ENCODE measurements around the gene ADAM11. TPM values are rescaled to one million over a fixed set of nuclear protein-coding genes. Genes with fewer than 3 reads are reported as not detected.

Gene ADAM11
- total and polyA plus RNA-seq, 2 of the 8 experiments (the other 6 are each of a cell fraction or from before 2014, with no cell fraction given) = 2.3 to 2.9 TPM

DNA sequence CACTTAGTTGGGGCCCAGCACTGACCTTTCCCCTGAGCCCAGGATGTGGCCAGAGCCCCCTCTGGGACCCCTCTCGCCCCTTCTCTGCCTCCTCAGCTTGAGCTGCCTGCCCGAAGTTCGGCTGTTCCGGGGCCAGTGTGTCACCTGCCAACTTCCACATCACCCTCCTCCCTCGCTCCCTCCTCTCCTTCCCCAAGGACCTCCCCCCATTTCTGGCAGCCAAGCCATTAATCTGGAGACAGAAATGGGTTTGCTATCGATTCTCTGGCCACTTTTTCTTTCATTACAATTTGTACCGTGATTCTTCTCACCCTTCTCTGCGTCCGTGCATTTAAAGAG lies 8.8 kb upstream of the ADAM11 start:
- Histone ChIP-seq H3K23me2 (ENCODE audit: low read depth, low read length) (no peaks in the 10 kb centered on the region), H3K56ac (replicated peaks; ENCODE audit: insufficient read length, low read depth, low read length) (no peak overlapping the region), H4K20me1 (replicated peaks in 1 of 2; ENCODE audit: control insufficient read depth in 1 of 2, insufficient read depth in 2 of 2, low read length in 2 of 2) (peaks cover 0 to 3% of the 10 kb centered on the region in 2 experiments), H2BK12ac (ENCODE audit: low read depth, low read length) (no peak overlapping the region), H2BK5ac (ENCODE audit: low read depth, low read length) (no peak overlapping the region), H3K4me1 (replicated peaks in 1 of 4; ENCODE audit: control insufficient read depth in 3 of 4, insufficient read depth in 4 of 4, low read length in 3 of 4) (no peaks in the 10 kb centered on the region; a peak in 1 of 7 replicates), H3K14ac (ENCODE audit: insufficient read length) (no peak overlapping the region), H2BK120ac (replicated peaks; ENCODE audit: low read depth, low read length) (no peak overlapping the region), H3K18ac (ENCODE audit: extremely low read depth, low read length) (no peak overlapping the region), H3K79me2 (ENCODE audit: control insufficient read depth in 1 of 2, insufficient read depth in 2 of 2, low read length in 2 of 2) (no peaks in the 10 kb centered on the region), H3K23ac (ENCODE audit: insufficient read length) (no peak overlapping the region), H3K27me3 (replicated peaks in 1 of 4; ENCODE audit: control insufficient read depth in 3 of 4, extremely low read depth in 1 of 4, insufficient read depth in 3 of 4, low read length in 3 of 4) (0 out of 7 replicates have a peak, but pooled peaks cover 0 to 3% (median 0%) of the 10 kb centered on the region in 4 experiments), H2AFZ (ENCODE audit: low read length) (no peak overlapping the region), H3K9ac (replicated peaks in 1 of 4; ENCODE audit: extremely low read depth in 1 of 4, low read depth in 3 of 4, low read length in 3 of 4) (no peak overlapping the region), H3K4ac (replicated peaks; ENCODE audit: insufficient read length, low read depth, low read length) (no peak overlapping the region), H3K4me2 (ENCODE audit: insufficient read depth in 1 of 2, low read depth in 2 of 2, low read length in 2 of 2) (no peak overlapping the region), H3K9me3 (ENCODE audit: insufficient read depth in 2 of 2, low read depth in 1 of 2, low read length in 1 of 2) (no peaks in the 10 kb centered on the region), H3K27ac (ENCODE audit: low read depth, low read length) (no peak overlapping the region), H2BK15ac (ENCODE audit: low read length) (no peak overlapping the region), H3K4me3 (ENCODE audit: extremely low read depth in 1 of 4, insufficient read depth in 2 of 4, low read depth in 3 of 4, low read length in 4 of 4) (no peak overlapping the region), H4K5ac (ENCODE audit: insufficient read length, low read depth, low read length) (no peak overlapping the region), H4K8ac (ENCODE audit: extremely low read depth, insufficient read depth, low read length) (no peak overlapping the region), H3K36me3 (ENCODE audit: control insufficient read depth in 2 of 4, insufficient read depth in 4 of 4, low read length in 3 of 4) (peaks cover 0 to 22% (median 1%) of the 10 kb centered on the region in 4 experiments; a peak in 3 of 8 replicates), H4K91ac (replicated peaks; ENCODE audit: insufficient read length, low read length) (no peak overlapping the region), H2AK5ac (ENCODE audit: low read depth, low read length) (no peak overlapping the region), H3K79me1 (ENCODE audit: low read depth, low read length) (no peaks in the 10 kb centered on the region), H2BK20ac (ENCODE audit: low read length) (no peak overlapping the region)
- FAIRE-seq (no peak), DNase-seq (ENCODE audit: low read depth in 1 of 2, low spot score in 2 of 2) (no peak)
- 83% methylated on average over 9 of the region's 9 CpGs; no CpG with 5 or more reads in 1 of the 2 experiments for WGBS, 2 experiments (ENCODE audit: extremely low coverage in 1 of 2, insufficient coverage in 1 of 2, insufficient read length in 1 of 2, insufficient replicate concordance in 2 of 2, low coverage in 1 of 2, low lambda C conversion rate in 2 of 2, missing lambda C conversion rate in 1 of 2)
- ChIA-PET CTCF (ENCODE audit: partially characterized antibody) (interaction anchor here (0.6 to 4.6 kb wide), 6 partner anchors 10 to 118 kb away, joined by 3 to 38 read pairs (median 6); no protein-coding TSS in a partner anchor), POLR2A (ENCODE audit: partially characterized antibody) (interaction anchor here (1.2 to 4.1 kb wide), 3 partner anchors 8 to 128 kb away, joined by 3 to 17 read pairs (median 4); partner anchors contain the start of gene ADAM11)
- TF ChIP-seq GABPA (IDR thresholded peaks at IDR 0.05; ENCODE audit: borderline replicate concordance, insufficient read depth, low read length) (no peak), SUZ12 (IDR thresholded peaks at IDR 0.05; ENCODE audit: low read length) (no peak), PHF8 (conservative IDR thresholded peaks at IDR 0.05; ENCODE audit: low read depth, low read length) (no peak), KDM4A (IDR thresholded peaks at IDR 0.05; ENCODE audit: low read depth, low read length, severe bottlenecking) (no peak), CBX8 (IDR thresholded peaks at IDR 0.05; ENCODE audit: borderline replicate concordance, low read depth, low read length) (no peak), ZNF274 (IDR thresholded peaks at IDR 0.05; ENCODE audit: borderline replicate concordance, extremely low read depth, low read length) (no peak), POLR2AphosphoS5 (IDR thresholded peaks at IDR 0.05; ENCODE audit: low read depth, low read length) (no peak), EP300 (IDR thresholded peaks at IDR 0.05; ENCODE audit: borderline replicate concordance in 1 of 2, low read depth in 2 of 2, low read length in 2 of 2) (no peak), SIRT6 (IDR thresholded peaks at IDR 0.05; ENCODE audit: low read length) (no peak), TAF1 (IDR thresholded peaks at IDR 0.05; ENCODE audit: low read depth, low read length) (no peak), CBX5 (IDR thresholded peaks at IDR 0.05; ENCODE audit: low read depth, low read length) (no peak), CEBPB (IDR thresholded peaks at IDR 0.05; ENCODE audit: low read depth, low read length) (no peak), SP4 (IDR thresholded peaks at IDR 0.05; ENCODE audit: low read length) (no peak), USF2 (IDR thresholded peaks at IDR 0.05; ENCODE audit: low read length) (no peak)

All from H1 (cell line).